CD14-positive monocyte (primary cell): Measurements from ENCODE around the gene PDE1A. TPM values are rescaled to one million over a fixed set of nuclear protein-coding genes. Genes with fewer than 3 reads are reported as not detected.

Experiments used
- DNase-seq, 3 donors: peaks; one replicate each; pipeline ENCODE4 v3.0.0-alpha.2; 2011 to 2022
- H2AFZ ChIP-seq: 2 replicates; pipeline ENCODE4 v1.6.0; 2012; ENCODE audit warnings: mild to moderate bottlenecking, low read depth, low read length, inconsistent platforms; ENCODE audit not compliant: insufficient read depth, poor library complexity, severe bottlenecking
- H3K27ac ChIP-seq, 2 donors: 1 replicate in 1 of 2; 2 replicates in 1 of 2; pipeline ENCODE4 v1.5.1; 2012 to 2013; ENCODE audit warnings: low read length in 2 of 2, control low read depth in 1 of 2, inconsistent platforms in 1 of 2, low read depth in 1 of 2, mild to moderate bottlenecking in 1 of 2
- H3K27me3 ChIP-seq, 2 donors: one replicate each; pipeline versions ENCODE4 v1.6.0 to v1.6.1; 2011 to 2013; ENCODE audit warnings: low read length in 2 of 2; ENCODE audit not compliant: control insufficient read depth in 2 of 2, insufficient read depth in 2 of 2
- H3K36me3 ChIP-seq, 2 donors: replicated peaks in 1 of 2; 1 replicate in 1 of 2; 2 replicates in 1 of 2; pipeline versions ENCODE4 v1.5.1 to v1.6.1; 2012 to 2013; ENCODE audit warnings: low read length in 2 of 2, control low read depth in 1 of 2, inconsistent platforms in 1 of 2, mild to moderate bottlenecking in 1 of 2; ENCODE audit not compliant: insufficient read depth in 2 of 2, control insufficient read depth in 1 of 2
- H3K4me1 ChIP-seq, 2 donors: 1 replicate in 1 of 2; 2 replicates in 1 of 2; pipeline versions ENCODE4 v1.5.1 to v1.6.1; 2012 to 2013; ENCODE audit warnings: low read length in 2 of 2, control low read depth in 1 of 2, inconsistent platforms in 1 of 2, mild to moderate bottlenecking in 1 of 2, moderate library complexity in 1 of 2; ENCODE audit not compliant: insufficient read depth in 2 of 2, control insufficient read depth in 1 of 2
- H3K4me2 ChIP-seq: replicated peaks from 2 replicates; pipeline ENCODE3; 2012; ENCODE audit warnings: low read length, moderate library complexity, mild to moderate bottlenecking; ENCODE audit not compliant: poor library complexity, severe bottlenecking; ENCODE audit errors: extremely low read depth
- H3K4me3 ChIP-seq, 3 experiments: fragments of 200-600 bp in 1 of 3; sonication (generic) in 1 of 3; replicated peaks in 1 of 3; 1 replicate in 2 of 3; 2 replicates in 1 of 3; pipeline ENCODE4 v1.5.1; 2011 to 2013; ENCODE audit warnings: low read length in 3 of 3, mild to moderate bottlenecking in 3 of 3, control low read depth in 2 of 3, low read depth in 2 of 3, inconsistent platforms in 1 of 3, moderate library complexity in 1 of 3
- H3K79me2 ChIP-seq: 2 replicates; pipeline ENCODE4 v1.6.0; 2012; ENCODE audit warnings: mild to moderate bottlenecking, control low read depth, inconsistent platforms, low read length, moderate library complexity; ENCODE audit not compliant: insufficient read depth
- H3K9ac ChIP-seq: 2 replicates; pipeline ENCODE4 v1.6.0; 2017; ENCODE audit warnings: low read length, mild to moderate bottlenecking; ENCODE audit not compliant: insufficient read depth, poor library complexity, severe bottlenecking
- H3K9me3 ChIP-seq, 2 donors: replicated peaks in 1 of 2; 1 replicate in 1 of 2; 2 replicates in 1 of 2; pipeline versions ENCODE4 v1.5.1 to v1.6.1; 2012 to 2013; ENCODE audit warnings: low read length in 2 of 2, control low read depth in 1 of 2; ENCODE audit not compliant: control insufficient read depth in 1 of 2, insufficient read depth in 1 of 2
- H4K20me1 ChIP-seq: 2 replicates; pipeline ENCODE4 v1.6.0; 2012; ENCODE audit warnings: mild to moderate bottlenecking, low read length, control low read depth, moderate library complexity; ENCODE audit not compliant: insufficient read depth
- H3K27ac Mint-ChIP-seq, 7 donors: one replicate each; pipeline ENCODE4 v1.8.0; 2020; ENCODE audit warnings: mild to moderate bottlenecking in 7 of 7, mixed read lengths in 7 of 7, moderate library complexity in 6 of 7, inconsistent platforms in 2 of 7
- H3K27me3 Mint-ChIP-seq, 3 donors: one replicate each; pipeline ENCODE4 v1.8.0; 2021 to 2022; ENCODE audit warnings: low read depth in 3 of 3, mild to moderate bottlenecking in 3 of 3, mixed read lengths in 3 of 3, moderate library complexity in 3 of 3, inconsistent platforms in 1 of 3
- H3K36me3 Mint-ChIP-seq, 2 donors: one replicate each; pipeline ENCODE4 v1.8.0; 2020; ENCODE audit warnings: mixed read lengths in 2 of 2, inconsistent platforms in 1 of 2, mild to moderate bottlenecking in 1 of 2
- H3K4me1 Mint-ChIP-seq: one replicate; pipeline ENCODE4 v1.8.0; 2020; ENCODE audit warnings: mild to moderate bottlenecking, mixed read lengths
- H3K4me3 Mint-ChIP-seq, 2 donors: one replicate each; pipeline ENCODE4 v1.8.0; 2020; ENCODE audit warnings: mild to moderate bottlenecking in 2 of 2, mixed read lengths in 2 of 2, moderate library complexity in 1 of 2
- H3K9me3 Mint-ChIP-seq, 7 donors: one replicate each; pipeline ENCODE4 v1.8.0; 2020 to 2022; ENCODE audit warnings: mixed read lengths in 7 of 7, mild to moderate bottlenecking in 6 of 7, moderate library complexity in 6 of 7, inconsistent platforms in 2 of 7
- WGBS: methylation state at CpG from one replicate; pipeline ENCODE4 v1.1.5; 2013; ENCODE audit warnings: missing lambda C conversion rate; ENCODE audit not compliant: insufficient coverage; 5-methylcytosine and 5-hydroxymethylcytosine counted together
- intact Hi-C, 2 donors: fragments of 100-400 bp; cut with micrococcal nuclease; formaldehyde crosslinking; loops; one replicate each; pipeline versions ENCODE4 v1.15.0 to v1.15.1; 2023
- polyA plus RNA-seq, 3 donors: library from polyadenylated mRNA; depleted of rRNA in 1 of 3; unstranded in 2 of 3; stranded (reverse) in 1 of 3; fragments of 300-500 nt in 2 of 3; fragments of >200 nt in 1 of 3; fragmentation: Illumina TruSeq in 2 of 3; gene quantifications; 1 replicate in 2 of 3; 2 replicates in 1 of 3; pipeline ENCODE4 v1.2.3, GENCODE V29; 2012 to 2021
- TF ChIP-seq, protein P1 (sequence below): fragments of 200-600 bp; IDR thresholded peaks from one replicate; pipeline ENCODE4 v1.8.0; 2022; ENCODE audit warnings: antibody characterized with exemption, mild to moderate bottlenecking

PDE1A gene
- polyA plus RNA-seq, 3 donors, result not detected

- no peak overlapping the region for H3K4me3 Mint-ChIP-seq
- TF ChIP-seq, protein P1, sequence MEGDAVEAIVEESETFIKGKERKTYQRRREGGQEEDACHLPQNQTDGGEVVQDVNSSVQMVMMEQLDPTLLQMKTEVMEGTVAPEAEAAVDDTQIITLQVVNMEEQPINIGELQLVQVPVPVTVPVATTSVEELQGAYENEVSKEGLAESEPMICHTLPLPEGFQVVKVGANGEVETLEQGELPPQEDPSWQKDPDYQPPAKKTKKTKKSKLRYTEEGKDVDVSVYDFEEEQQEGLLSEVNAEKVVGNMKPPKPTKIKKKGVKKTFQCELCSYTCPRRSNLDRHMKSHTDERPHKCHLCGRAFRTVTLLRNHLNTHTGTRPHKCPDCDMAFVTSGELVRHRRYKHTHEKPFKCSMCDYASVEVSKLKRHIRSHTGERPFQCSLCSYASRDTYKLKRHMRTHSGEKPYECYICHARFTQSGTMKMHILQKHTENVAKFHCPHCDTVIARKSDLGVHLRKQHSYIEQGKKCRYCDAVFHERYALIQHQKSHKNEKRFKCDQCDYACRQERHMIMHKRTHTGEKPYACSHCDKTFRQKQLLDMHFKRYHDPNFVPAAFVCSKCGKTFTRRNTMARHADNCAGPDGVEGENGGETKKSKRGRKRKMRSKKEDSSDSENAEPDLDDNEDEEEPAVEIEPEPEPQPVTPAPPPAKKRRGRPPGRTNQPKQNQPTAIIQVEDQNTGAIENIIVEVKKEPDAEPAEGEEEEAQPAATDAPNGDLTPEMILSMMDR, result no peak
- H3K4me1 Mint-ChIP-seq, result no peaks in the 10 kb centered on the region
- Histone ChIP-seq H3K27me3 (no peaks in the 10 kb centered on the region), H3K79me2 (no peaks in the 10 kb centered on the region), H3K4me2 (no peak overlapping the region), H2AFZ (no peak overlapping the region), H3K4me3 (no peak overlapping the region), H3K9ac (no peak overlapping the region), H3K4me1 (no peaks in the 10 kb centered on the region), H3K9me3 (no peaks in the 10 kb centered on the region), H3K36me3 (no peaks in the 10 kb centered on the region), H4K20me1 (no peaks in the 10 kb centered on the region), H3K27ac (no peak overlapping the region)
- H3K27me3 Mint-ChIP-seq, result peaks cover 0 to 1% (median 0%) of the 10 kb centered on the region in 3 donors
- H3K27ac Mint-ChIP-seq, result no peak overlapping the region
- peaks cover 0 to 3% (median 0%) of the 10 kb centered on the region in 7 donors for H3K9me3 Mint-ChIP-seq
- intact Hi-C loops, result no loop called here
- no CpG with 5 or more reads among the region's 4 CpGs for WGBS
- no peak for DNase-seq
- no peaks in the 10 kb centered on the region for H3K36me3 Mint-ChIP-seq
Observed at GRCh38 chr2:182298456-182298855, 128.4 kb downstream of the PDE1A start.

DNA sequence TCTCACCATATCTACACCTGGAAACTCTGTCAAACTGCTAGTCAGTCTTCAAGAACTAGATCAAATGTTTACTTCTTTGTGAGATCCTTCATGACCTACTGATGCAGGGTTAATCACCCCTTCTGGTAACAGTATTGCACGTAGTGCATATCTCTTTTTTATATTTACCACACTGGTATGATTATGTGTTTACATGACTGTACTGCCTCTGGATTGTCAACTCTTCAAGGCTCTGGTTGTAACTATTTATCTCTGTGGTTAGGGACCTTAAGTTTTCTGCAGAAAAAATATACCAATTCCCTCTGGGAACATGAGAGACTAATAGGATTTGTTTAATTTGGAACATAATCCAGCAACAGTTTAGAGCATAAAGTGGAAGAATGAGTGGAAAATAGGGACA, 135.5 kb downstream of the PDE1A start:
- Histone ChIP-seq H3K27ac (no peak overlapping the region), H2AFZ (no peak overlapping the region), H3K27me3 (no peaks in the 10 kb centered on the region), H3K9ac (no peak overlapping the region), H3K36me3 (no peaks in the 10 kb centered on the region), H3K4me2 (no peak overlapping the region), H3K9me3 (no peaks in the 10 kb centered on the region), H3K79me2 (no peaks in the 10 kb centered on the region), H4K20me1 (no peaks in the 10 kb centered on the region), H3K4me1 (no peaks in the 10 kb centered on the region), H3K4me3 (no peak overlapping the region)
- intact Hi-C loops, result no loop called here
- Mint-ChIP-seq H3K9me3 (peaks cover 0 to 3% (median 0%) of the 10 kb centered on the region in 7 donors), H3K27ac (no peak overlapping the region), H3K36me3 (no peaks in the 10 kb centered on the region), H3K4me3 (no peak overlapping the region), H3K27me3 (peaks cover 0 to 3% (median 2%) of the 10 kb centered on the region in 3 donors), H3K4me1 (no peaks in the 10 kb centered on the region)
- TF ChIP-seq, protein P1, result no peak
- no CpG with 5 or more reads among the region's 1 CpG for whole genome bisulfite sequencing
- DNase-seq, result no peak
